ENCODE measurements around the gene DEDD. TPM values are rescaled to one million over a fixed set of nuclear protein-coding genes. Genes with fewer than 3 reads are reported as not detected.

DEDD gene
- total RNA-seq, 1 experiment from 2014 or later: 39.2 TPM

DNA sequence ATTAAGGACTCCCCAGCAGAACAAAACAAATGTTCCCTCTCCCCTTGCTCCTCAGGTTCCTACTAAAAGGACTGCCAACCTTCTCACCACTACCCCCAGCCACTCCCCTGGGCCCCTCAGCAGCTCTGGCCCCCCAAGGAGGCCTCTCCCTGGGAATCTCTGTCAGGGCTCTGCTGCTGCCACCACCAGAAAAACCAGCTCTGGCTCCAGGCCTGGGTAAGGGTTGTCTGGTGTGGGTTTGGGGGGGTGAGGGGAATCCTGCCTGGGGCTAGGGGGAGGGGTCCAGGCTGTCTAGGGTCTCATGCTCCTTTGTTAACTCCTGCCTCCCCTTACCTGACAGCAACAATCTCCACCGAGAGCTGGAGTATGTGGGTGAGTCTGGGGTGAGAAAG is 47.9 kb downstream of the DEDD start (continued):
- no peak for TF ChIP-seq IRF2 (CRISPR knock-in tag; IDR thresholded peaks at IDR 0.05; ENCODE audit: borderline replicate concordance, low read depth)
- TF ChIP-seq GRHL2 (CRISPR knock-in tag; IDR thresholded peaks at IDR 0.05; ENCODE audit: insufficient replicate concordance, severe bottlenecking): no peak
- no peak for TF ChIP-seq ATF1 (CRISPR knock-in tag; IDR thresholded peaks at IDR 0.05)
- no peak for TF ChIP-seq HMGA2 (CRISPR knock-in tag; IDR thresholded peaks at IDR 0.05)
- no peak for TF ChIP-seq NR2C2 (CRISPR knock-in tag; IDR thresholded peaks at IDR 0.05)
- no peak for TF ChIP-seq KAT7 (CRISPR knock-in tag; IDR thresholded peaks at IDR 0.05; ENCODE audit: borderline replicate concordance)
- TF ChIP-seq CBFB (CRISPR knock-in tag; IDR thresholded peaks at IDR 0.05; ENCODE audit: low read depth): no peak

GRCh38 chr1:161083748-161084596 is 48.5 kb downstream of the DEDD start:
- TF ChIP-seq ZNF138 (CRISPR knock-in tag; conservative IDR thresholded peaks at IDR 0.05) (no peak), ZNF532 (CRISPR knock-in tag; IDR thresholded peaks at IDR 0.05; ENCODE audit: borderline replicate concordance) (no peak), FOXK1 (CRISPR knock-in tag; IDR thresholded peaks at IDR 0.05) (no peak), GTF2I (CRISPR knock-in tag; conservative IDR thresholded peaks at IDR 0.05) (no peak)
- ChIA-PET POLR2A (interaction anchor here (0.6 kb wide), 1 partner anchor 206 kb away, joined by 3 read pairs; no protein-coding TSS in a partner anchor), CTCF (interaction anchor here (0.5 to 4.0 kb wide), 5 partner anchors 12 to 94 kb away, joined by 3 to 24 read pairs (median 6); partner anchors contain the start of genes F11R and KLHDC9)
- Mint-ChIP-seq H3K4me3 (no peak overlapping the region), H3K36me3 (no peaks in the 10 kb centered on the region), H3K4me1 (peaks cover 43% of the 10 kb centered on the region), H3K27ac (no peak overlapping the region), H3K9me3 (no peaks in the 10 kb centered on the region), H3K27me3 (ENCODE audit: low read depth) (no peaks in the 10 kb centered on the region; the same call in 1 of the 2 replicates)
- DNase-seq (ENCODE audit: low spot score) (no peak), ATAC-seq (no peak)

GRCh38 chr1:161082996-161083747 is 49.3 kb downstream of the DEDD start:
- Mint-ChIP-seq H3K27me3 (ENCODE audit: low read depth) (no peaks in the 10 kb centered on the region; the same call in 1 of the 2 replicates), H3K36me3 (no peaks in the 10 kb centered on the region), H3K27ac (no peak overlapping the region), H3K4me1 (peaks cover 41% of the 10 kb centered on the region), H3K9me3 (no peaks in the 10 kb centered on the region), H3K4me3 (no peak overlapping the region)
- ATAC-seq (no peak; the same call in none of the 2 replicates), DNase-seq (ENCODE audit: low spot score) (no peak)
- ChIA-PET CTCF (interaction anchor here (0.5 to 1.9 kb wide), 3 partner anchors 11 to 62 kb away, joined by 3 to 6 read pairs (median 4); partner anchors contain the start of gene F11R), POLR2A (no interaction called here)
- TF ChIP-seq ZNF263 (CRISPR knock-in tag; IDR thresholded peaks at IDR 0.05; ENCODE audit: low read depth) (peak; percentile 51; the same call in 1 of the 2 replicates), JUN (CRISPR knock-in tag; IDR thresholded peaks at IDR 0.05) (no peak)

DNA sequence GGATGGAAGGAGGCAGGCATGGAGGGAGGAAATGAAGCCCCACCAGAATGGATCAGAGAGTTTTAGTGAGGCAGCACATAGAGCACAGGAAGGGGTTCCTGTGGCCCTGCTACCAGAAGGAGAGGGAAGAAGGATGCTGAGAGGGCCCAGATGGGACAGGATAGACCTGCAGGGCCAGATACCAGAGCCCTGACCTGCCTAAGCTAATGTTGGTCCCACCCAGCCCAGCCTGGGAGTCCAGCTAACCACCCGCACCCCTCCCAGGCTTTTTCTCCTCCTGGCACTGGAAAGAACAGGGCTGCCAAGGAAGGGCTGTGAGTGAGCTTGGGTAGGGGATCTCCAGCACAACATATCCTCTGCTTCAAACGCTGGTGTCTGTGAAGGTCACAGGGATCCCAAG is 50.0 kb downstream of the DEDD start:
- no peaks in the 10 kb centered on the region for H3K36me3 Mint-ChIP-seq
- no peaks in the 10 kb centered on the region for H3K9me3 Mint-ChIP-seq
- H3K27ac Mint-ChIP-seq: no peak overlapping the region
- no peak overlapping the region for H3K4me3 Mint-ChIP-seq
- DNase-seq (ENCODE audit: low spot score) (no peak), ATAC-seq (no peak)
- no peaks in the 10 kb centered on the region; the same call in 1 of the 2 replicates for H3K27me3 Mint-ChIP-seq (ENCODE audit: low read depth)
- H3K4me1 Mint-ChIP-seq: peaks cover 41% of the 10 kb centered on the region
- ChIA-PET CTCF (interaction anchor here (1.1 to 1.9 kb wide), 3 partner anchors 11 to 198 kb away, joined by 3 to 6 read pairs (median 4); partner anchors contain the start of gene ITLN1), POLR2A (no interaction called here)
- no peak for TF ChIP-seq SMAD3 (CRISPR knock-in tag; IDR thresholded peaks at IDR 0.05; ENCODE audit: borderline replicate concordance)
- TF ChIP-seq, protein P1, sequence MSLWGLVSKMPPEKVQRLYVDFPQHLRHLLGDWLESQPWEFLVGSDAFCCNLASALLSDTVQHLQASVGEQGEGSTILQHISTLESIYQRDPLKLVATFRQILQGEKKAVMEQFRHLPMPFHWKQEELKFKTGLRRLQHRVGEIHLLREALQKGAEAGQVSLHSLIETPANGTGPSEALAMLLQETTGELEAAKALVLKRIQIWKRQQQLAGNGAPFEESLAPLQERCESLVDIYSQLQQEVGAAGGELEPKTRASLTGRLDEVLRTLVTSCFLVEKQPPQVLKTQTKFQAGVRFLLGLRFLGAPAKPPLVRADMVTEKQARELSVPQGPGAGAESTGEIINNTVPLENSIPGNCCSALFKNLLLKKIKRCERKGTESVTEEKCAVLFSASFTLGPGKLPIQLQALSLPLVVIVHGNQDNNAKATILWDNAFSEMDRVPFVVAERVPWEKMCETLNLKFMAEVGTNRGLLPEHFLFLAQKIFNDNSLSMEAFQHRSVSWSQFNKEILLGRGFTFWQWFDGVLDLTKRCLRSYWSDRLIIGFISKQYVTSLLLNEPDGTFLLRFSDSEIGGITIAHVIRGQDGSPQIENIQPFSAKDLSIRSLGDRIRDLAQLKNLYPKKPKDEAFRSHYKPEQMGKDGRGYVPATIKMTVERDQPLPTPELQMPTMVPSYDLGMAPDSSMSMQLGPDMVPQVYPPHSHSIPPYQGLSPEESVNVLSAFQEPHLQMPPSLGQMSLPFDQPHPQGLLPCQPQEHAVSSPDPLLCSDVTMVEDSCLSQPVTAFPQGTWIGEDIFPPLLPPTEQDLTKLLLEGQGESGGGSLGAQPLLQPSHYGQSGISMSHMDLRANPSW (CRISPR knock-in tag; conservative IDR thresholded peaks at IDR 0.05; ENCODE audit: low read depth): no peak
- TF ChIP-seq, protein P2, sequence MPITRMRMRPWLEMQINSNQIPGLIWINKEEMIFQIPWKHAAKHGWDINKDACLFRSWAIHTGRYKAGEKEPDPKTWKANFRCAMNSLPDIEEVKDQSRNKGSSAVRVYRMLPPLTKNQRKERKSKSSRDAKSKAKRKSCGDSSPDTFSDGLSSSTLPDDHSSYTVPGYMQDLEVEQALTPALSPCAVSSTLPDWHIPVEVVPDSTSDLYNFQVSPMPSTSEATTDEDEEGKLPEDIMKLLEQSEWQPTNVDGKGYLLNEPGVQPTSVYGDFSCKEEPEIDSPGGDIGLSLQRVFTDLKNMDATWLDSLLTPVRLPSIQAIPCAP (CRISPR knock-in tag; IDR thresholded peaks at IDR 0.05): no peak
- TF ChIP-seq HMGXB4 (CRISPR knock-in tag; IDR thresholded peaks at IDR 0.05): no peak

Data from WTC11 (cell line).